HepG2 (cell line): ENCODE results near the gene AP1M2. TPM values are rescaled to one million over a fixed set of nuclear protein-coding genes. Genes with fewer than 3 reads are reported as not detected.
A peak's percentile ranks its signal among the peaks of the same experiment; 100 is the strongest.

Source experiments
- CREB1 ChIP-seq, 2 experiments: fragments of 450-650 bp in 1 of 2; IDR thresholded peaks; 2 replicates each; pipeline ENCODE4 v1.6.1; 2016 to 2017; ENCODE audit warnings: control low read depth in 1 of 2, mild to moderate bottlenecking in 1 of 2, missing compliant biosample characterization in 1 of 2, missing genetic modification characterization in 1 of 2
- CSRNP2 ChIP-seq: sonication (generic); formaldehyde crosslinking; conservative IDR thresholded peaks from 2 replicates; pipeline ENCODE4 v1.8.0; 2022; ENCODE audit warnings: low read depth, missing genetic modification reagents
- GRHL1 ChIP-seq: sonication (generic); formaldehyde crosslinking; conservative IDR thresholded peaks from 2 replicates; pipeline ENCODE4 v1.8.0; 2022; ENCODE audit warnings: missing genetic modification reagents
- HOMEZ ChIP-seq: IDR thresholded peaks from 2 replicates; pipeline ENCODE4 v1.6.1; 2016; ENCODE audit warnings: low read depth
- MAFG ChIP-seq: sonication (generic); formaldehyde crosslinking; IDR thresholded peaks from 2 replicates; pipeline ENCODE4 v1.5.1; 2020; ENCODE audit warnings: mild to moderate bottlenecking, missing genetic modification reagents
- NBN ChIP-seq: fragments of 450-650 bp; conservative IDR thresholded peaks from 2 replicates; pipeline ENCODE4 v1.6.1; 2017
- RFXAP ChIP-seq: sonication (generic); formaldehyde crosslinking; IDR thresholded peaks from 2 replicates; pipeline ENCODE4 v1.4.0; 2020; ENCODE audit warnings: missing genetic modification reagents, borderline replicate concordance
- SOX6 ChIP-seq, 2 experiments: fragments of 450-650 bp in 1 of 2; sonication (generic) in 1 of 2; formaldehyde crosslinking in 1 of 2; IDR thresholded peaks; 2 replicates each; pipeline versions ENCODE4 v1.4.0 to v1.6.1; 2017 to 2020; ENCODE audit warnings: antibody characterized with exemption in 1 of 2, mild to moderate bottlenecking in 1 of 2, missing genetic modification reagents in 1 of 2
- TAF1 ChIP-seq: sonication (generic); formaldehyde crosslinking; IDR thresholded peaks from 2 replicates; pipeline ENCODE4 v1.4.0; 2020; ENCODE audit warnings: missing genetic modification reagents
- TOPORS ChIP-seq: sonication (generic); formaldehyde crosslinking; IDR thresholded peaks from 2 replicates; pipeline ENCODE4 v1.8.0; 2023; ENCODE audit warnings: mild to moderate bottlenecking, missing genetic modification reagents
- ZBTB34 ChIP-seq: sonication (generic); formaldehyde crosslinking; IDR thresholded peaks from 2 replicates; pipeline ENCODE4 v1.8.0; 2022; ENCODE audit warnings: mild to moderate bottlenecking, missing genetic modification reagents
- ZFP36L1 ChIP-seq: sonication (generic); formaldehyde crosslinking; IDR thresholded peaks from 2 replicates; pipeline ENCODE4 v1.8.0; 2022; ENCODE audit warnings: mild to moderate bottlenecking, missing genetic modification reagents, moderate library complexity
- ZNF263 ChIP-seq: sonication (generic); formaldehyde crosslinking; IDR thresholded peaks from 2 replicates; pipeline ENCODE4 v1.4.0; 2020; ENCODE audit warnings: missing genetic modification reagents
- ZNF382 ChIP-seq: sonication (generic); formaldehyde crosslinking; IDR thresholded peaks from 2 replicates; pipeline ENCODE4 v1.5.0; 2020; ENCODE audit warnings: missing genetic modification reagents, mild to moderate bottlenecking, borderline replicate concordance
- ZNF451 ChIP-seq: sonication (generic); formaldehyde crosslinking; IDR thresholded peaks from 2 replicates; pipeline ENCODE4 v1.5.0; 2020; ENCODE audit warnings: mild to moderate bottlenecking, missing genetic modification reagents
- ZNF547 ChIP-seq: sonication (generic); formaldehyde crosslinking; IDR thresholded peaks from 2 replicates; pipeline ENCODE4 v1.5.1; 2020; ENCODE audit warnings: mild to moderate bottlenecking, missing genetic modification reagents
- ZNF558 ChIP-seq: sonication (generic); formaldehyde crosslinking; IDR thresholded peaks from 2 replicates; pipeline ENCODE4 v1.9.0; 2022; ENCODE audit warnings: mild to moderate bottlenecking, missing genetic modification reagents, borderline replicate concordance
- ZNF589 ChIP-seq: sonication (generic); formaldehyde crosslinking; conservative IDR thresholded peaks from 2 replicates; pipeline ENCODE4 v1.8.0; 2022; ENCODE audit warnings: mild to moderate bottlenecking, moderate library complexity, missing genetic modification reagents
- ZNF670 ChIP-seq: sonication (generic); formaldehyde crosslinking; IDR thresholded peaks from 2 replicates; pipeline ENCODE4 v1.8.0; 2022; ENCODE audit warnings: mild to moderate bottlenecking, missing genetic modification reagents, borderline replicate concordance
- ZNF7 ChIP-seq: IDR thresholded peaks from 2 replicates; pipeline ENCODE4 v1.6.1; 2016; ENCODE audit warnings: missing biosample characterization, missing genetic modification reagents
- ZNF841 ChIP-seq: sonication (generic); formaldehyde crosslinking; IDR thresholded peaks from 2 replicates; pipeline ENCODE4 v1.8.1; 2023; ENCODE audit warnings: missing genetic modification reagents, borderline replicate concordance
- polyA plus RNA-seq, 8 experiments: library from polyadenylated mRNA; depleted of rRNA in 3 of 8; stranded (reverse) in 7 of 8; unstranded in 1 of 8; fragments of >200 nt; fragmentation: Illumina TruSeq in 4 of 8; extraction: Trizol in 4 of 8; gene quantifications; 2 replicates each; pipeline versions ENCODE4 v1.2.1 to v1.2.3, GENCODE V29; 2011 to 2016; ENCODE audit warnings: low read depth in 4 of 8, missing spikeins in 1 of 8, mixed read lengths in 1 of 8; ENCODE audit not compliant: insufficient read depth in 1 of 8
- total RNA-seq, 5 experiments: library from RNA; depleted of rRNA; stranded (reverse); fragments of >200 nt; fragmentation: Illumina TruSeq; extraction: Trizol; gene quantifications; 2 replicates each; pipeline ENCODE4 v1.2.3, GENCODE V29; 2016; ENCODE audit warnings: low read depth in 1 of 5

The AP1M2 gene
- total and polyA plus RNA-seq, 2 of the 13 experiments (the other 11 are each of a cell fraction or from before 2014, with no cell fraction given), result 6.3 to 76.8 TPM

- TF ChIP-seq RFXAP (CRISPR knock-in tag), result peak; percentile 100
- TF ChIP-seq ZNF841 (CRISPR knock-in tag), result peak; percentile 93
- TF ChIP-seq GRHL1 (CRISPR knock-in tag), result no peak
- TF ChIP-seq ZBTB34 (CRISPR knock-in tag), result peak; percentile 62; the same call in 1 of the 2 replicates
- no peak for TF ChIP-seq SOX6 (IDR thresholded peaks at IDR 0.05)
- TF ChIP-seq SOX6 (CRISPR knock-in tag; IDR thresholded peaks at IDR 0.05), result peak; percentile 42
- TF ChIP-seq TAF1 (CRISPR knock-in tag), result peak; percentile 29; the same call in 1 of the 2 replicates
- TF ChIP-seq ZNF547, result peak; percentile 81
- TF ChIP-seq CSRNP2 (CRISPR knock-in tag), result peak; percentile 94
- peak; percentile 93; the same call in 1 of the 2 replicates for TF ChIP-seq TOPORS
- TF ChIP-seq ZNF670 (CRISPR knock-in tag), result peak; percentile 70; the same call in 1 of the 2 replicates
- no peak for TF ChIP-seq ZNF7 (CRISPR knock-in tag)
- TF ChIP-seq ZNF589, result peak; percentile 95
- TF ChIP-seq ZNF263 (CRISPR knock-in tag), result peak; percentile 47; the same call in 1 of the 2 replicates
- TF ChIP-seq CREB1 (IDR thresholded peaks at IDR 0.05), result peak; percentile 87
- peak; percentile 86 for TF ChIP-seq CREB1 (CRISPR knock-in tag; IDR thresholded peaks at IDR 0.05)
- TF ChIP-seq ZNF382, result no peak
- peak; percentile 100 for TF ChIP-seq ZFP36L1 (CRISPR knock-in tag)
- no peak for TF ChIP-seq ZNF558 (CRISPR knock-in tag)
- no peak for TF ChIP-seq ZNF451 (CRISPR knock-in tag)
- TF ChIP-seq NBN, result no peak
- peak; percentile 47; the same call in 1 of the 2 replicates for TF ChIP-seq HOMEZ (CRISPR knock-in tag)
- no peak for TF ChIP-seq MAFG
Measured at GRCh38 chr19:10568826-10569651, 18.1 kb downstream of the AP1M2 start, which contains the start of gene CDKN2D (continued).
